Activated T-cell treated with anti-CD3 and anti-CD28 coated beads for 1 hour (primary cell): ENCODE measurements around the gene SIPA1.
A peak's percentile ranks its signal among the peaks of the same experiment; 100 is the strongest.

Experiments
- DNase-seq: peaks from one replicate; pipeline ENCODE4 v3.0.0-alpha.2; 2020; ENCODE audit warnings: low read depth

The SIPA1 gene

DNA sequence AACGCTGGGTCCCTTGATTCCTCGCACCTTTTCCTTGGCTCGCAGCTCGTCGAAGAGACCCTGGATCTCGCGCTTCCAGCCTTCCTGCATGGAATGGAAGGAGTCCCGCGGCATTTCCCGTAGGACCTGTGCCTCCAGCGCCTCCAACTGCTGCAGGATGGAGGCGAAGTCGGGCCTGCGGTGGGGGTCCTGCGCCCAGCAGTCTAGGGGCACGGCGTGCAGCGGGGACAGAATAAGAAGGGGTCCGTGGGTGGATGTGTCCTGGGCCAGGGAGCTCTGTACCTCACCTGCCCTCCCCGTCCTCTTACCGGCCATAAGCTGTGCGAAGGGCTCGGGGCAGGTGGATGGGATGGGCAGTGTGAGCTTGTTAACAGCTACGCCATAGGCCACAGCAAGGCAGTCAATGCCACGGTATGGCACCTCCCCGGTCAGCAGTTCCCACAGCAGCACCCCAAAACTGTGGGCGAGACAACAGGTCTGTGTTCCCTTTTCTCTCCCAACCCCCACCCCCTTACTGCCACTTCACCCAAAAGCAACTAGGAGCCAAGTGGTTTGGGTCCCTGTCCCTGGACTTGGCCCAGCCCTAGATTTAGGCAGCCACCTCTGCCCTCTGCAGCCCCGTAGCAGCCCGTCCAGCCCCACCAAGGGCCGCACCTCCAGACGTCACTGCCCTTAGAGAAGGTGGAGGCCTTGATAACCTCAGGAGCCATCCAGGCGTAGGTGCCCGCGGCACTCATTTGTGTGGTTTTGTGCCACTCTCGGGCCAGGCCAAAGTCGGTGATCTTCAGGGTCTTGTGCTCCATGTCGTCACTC, 30.1 kb upstream of the SIPA1 start:
- no peak for DNase-seq

DNA sequence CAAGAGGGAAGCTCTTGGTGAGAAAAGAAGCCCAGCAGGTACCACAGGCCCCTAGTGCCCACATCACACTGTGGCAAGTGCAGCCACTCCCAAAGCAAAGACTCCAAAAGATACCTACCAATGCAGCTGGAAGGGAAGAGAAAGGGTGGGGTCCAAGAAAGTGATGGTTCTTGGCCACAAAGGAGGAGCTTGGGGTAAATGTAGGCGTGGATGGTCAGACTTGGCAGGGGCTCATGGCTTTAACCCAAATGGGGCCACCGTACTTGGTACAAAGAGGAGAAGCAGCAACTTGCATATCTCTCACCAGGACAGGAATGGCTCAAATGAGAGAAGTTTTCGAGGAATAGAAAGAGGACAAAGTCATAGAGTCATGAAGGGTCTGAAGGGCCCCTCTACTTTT, 28.7 kb upstream of the SIPA1 start:
- DNase-seq: no peak

DNA sequence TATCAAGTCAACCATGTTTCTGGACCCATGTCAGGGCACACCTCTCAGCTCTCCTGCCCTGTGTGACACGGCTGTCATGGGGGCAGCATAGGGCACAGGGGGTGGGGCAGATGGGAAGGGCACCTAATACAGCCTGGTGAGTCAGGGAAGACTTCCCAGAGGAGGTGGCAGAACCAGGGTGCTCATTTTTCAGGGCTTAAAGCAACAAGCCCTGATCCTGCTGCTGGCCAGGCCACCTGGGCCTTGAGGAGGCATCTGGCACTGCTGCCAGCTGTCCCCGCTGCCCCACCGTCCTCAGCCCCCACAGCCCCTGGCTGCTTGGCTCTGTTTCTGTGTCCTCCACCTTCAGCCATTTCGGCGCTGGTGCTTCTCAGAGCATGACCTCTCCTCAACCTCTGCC, 28.2 kb upstream of the SIPA1 start:
- no peak for DNase-seq

DNA sequence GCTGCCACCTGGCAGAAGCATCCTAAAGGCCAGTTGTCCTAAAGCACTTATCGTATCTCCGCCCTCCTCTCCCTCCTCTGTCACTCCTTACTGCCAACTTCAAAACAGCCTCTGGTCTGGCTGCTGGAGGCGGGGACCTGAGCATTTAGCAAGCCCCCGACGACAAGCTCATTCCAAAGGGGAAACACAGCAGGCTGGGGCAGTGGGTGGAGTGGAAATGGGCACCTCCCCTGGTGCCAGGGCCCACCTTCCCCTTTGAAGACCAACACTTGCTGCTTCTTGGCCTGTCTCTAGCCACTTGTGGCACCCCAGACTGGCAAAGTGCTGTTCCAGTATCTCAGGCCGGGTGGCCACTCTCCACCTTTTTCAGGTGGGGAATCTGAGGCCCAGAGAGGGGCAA, 27.5 kb upstream of the SIPA1 start:
- DNase-seq: no peak

DNA sequence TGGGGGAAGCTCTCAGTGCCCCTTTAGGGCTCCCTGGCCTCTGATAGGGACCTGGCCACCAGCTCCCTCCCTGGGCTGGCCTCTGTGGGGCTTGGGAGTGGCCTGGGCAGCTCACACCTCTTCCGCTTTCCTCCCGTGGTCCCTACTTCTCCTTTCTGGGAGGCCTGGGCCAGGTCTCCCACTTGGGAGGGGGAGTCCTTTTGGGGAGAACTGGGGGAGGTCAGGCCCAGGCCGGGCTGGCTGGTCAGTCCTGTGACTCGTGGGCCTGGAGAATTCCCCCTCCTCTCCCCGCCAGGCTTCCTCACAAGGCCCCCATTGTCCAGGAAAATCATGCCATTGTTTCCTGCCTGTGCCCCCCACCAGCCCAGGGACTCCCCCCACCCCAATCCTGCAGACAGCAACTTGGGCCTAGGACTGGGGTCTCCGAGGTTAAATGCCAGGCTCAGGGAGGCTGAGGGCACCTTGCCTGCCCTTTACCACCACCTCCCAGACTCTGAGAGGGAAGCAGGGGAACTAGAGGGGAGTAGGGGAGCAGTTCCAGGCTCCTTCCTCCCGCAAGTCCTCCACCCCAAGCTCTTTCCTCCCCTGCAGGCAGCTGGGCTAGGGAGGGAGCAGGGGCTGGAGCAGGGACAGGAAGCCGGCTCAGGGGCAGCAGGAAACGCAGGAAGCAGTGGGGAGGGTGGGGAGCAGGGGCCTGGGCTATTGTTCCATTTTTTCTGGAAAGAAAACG, 26.7 kb upstream of the SIPA1 start:
- DNase-seq: no peak

DNA sequence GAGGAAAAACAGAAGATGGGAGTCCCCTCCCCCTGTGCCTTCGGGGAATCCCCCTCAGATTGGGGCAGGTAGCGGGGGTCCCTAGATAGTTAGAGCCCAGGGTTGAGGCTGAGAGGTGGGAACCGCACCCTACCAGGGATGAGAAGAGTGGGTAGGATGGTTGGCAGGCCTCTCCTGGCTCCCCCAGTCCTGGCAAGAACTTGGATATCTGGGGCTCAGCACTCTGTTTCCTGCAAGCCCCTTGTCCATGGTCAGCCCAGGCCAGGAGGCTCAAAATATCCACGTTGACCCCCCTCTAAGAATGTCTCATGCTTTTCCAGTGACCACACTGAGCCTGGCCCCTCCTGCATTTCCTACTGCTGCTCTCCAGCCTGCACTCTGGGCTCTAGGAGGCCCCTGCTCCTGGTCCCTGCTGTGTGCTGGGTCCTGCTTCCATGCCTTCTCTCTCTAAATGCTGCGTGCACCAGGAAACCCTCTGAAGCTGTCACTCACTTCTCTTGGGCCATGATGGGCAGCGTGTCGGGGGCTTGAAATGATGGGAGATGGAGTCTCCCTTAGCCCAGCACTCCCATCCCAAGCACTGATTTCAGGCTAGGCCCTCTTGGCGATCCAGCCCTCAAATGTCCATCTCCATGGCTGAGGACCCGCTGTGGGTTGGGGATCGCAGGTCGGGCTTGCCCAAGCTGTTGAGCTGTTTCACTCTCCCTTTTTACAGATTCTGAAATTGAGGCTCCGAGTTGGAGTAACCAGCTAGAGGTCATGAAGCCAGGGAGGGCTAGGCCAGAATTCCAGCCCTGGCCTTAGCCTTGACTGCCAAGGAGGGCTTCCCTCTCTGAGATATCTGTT, 25.9 kb upstream of the SIPA1 start:
- no peak for DNase-seq

DNA sequence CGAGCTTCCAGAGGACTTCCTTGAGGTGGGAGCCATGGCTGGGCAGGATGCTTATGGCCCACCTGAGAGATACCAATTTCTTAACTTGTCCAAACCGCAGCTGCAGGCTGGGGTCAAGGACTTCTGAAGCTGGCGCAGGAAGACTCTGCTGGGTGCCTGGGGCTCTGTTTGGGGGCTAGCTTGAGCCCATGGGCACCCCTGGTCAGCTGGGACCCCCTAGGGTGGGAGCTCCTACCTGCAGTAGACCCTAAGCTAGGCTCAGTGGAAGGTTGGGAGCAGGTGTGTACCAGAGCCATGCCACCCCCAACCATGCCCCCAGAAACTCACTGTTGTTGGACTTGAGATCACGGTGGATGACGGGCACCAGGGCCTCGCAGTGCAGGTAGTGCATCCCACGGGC, 25.2 kb upstream of the SIPA1 start:
- DNase-seq: no peak

DNA sequence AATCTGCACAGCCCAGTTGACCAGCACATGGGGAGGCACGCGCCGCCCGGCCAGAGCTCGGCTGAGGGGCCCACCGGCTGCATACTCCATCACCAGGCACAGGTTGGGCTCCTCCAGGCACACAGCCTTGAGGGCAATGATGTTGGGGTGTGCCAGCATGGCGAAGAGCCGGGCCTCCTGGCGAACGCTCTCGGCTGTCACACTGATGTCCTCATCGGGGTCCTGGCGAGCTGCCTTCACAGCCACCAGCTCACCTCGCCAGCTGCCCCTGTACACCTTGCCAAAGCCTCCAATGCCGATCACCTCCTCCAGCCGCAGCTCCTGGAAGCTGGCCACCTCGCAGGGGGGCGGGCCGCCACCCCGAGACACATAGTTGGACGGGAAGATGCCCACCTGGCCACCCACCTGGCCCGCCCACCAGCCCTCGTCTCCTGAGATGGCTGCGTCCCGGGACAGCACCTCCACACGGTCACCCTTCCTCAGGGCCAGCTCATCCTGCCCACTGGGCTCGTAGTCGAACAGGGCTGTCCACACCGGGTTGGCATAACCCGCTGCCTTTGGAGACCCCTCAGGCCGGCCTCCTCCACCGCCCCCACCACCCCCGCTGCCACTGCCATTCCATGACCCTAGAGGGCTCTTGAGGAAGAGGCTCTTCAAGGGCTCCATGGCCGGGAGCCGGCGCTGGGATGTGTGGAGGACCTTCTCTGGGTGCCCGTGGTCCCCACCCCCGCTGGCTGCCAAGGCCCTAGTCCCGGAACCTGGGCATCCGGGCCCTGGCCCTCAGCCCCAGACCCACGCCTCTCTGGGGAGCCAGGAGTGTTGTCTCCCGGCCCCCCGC, 24.6 kb upstream of the SIPA1 start:
- no peak for DNase-seq

DNA sequence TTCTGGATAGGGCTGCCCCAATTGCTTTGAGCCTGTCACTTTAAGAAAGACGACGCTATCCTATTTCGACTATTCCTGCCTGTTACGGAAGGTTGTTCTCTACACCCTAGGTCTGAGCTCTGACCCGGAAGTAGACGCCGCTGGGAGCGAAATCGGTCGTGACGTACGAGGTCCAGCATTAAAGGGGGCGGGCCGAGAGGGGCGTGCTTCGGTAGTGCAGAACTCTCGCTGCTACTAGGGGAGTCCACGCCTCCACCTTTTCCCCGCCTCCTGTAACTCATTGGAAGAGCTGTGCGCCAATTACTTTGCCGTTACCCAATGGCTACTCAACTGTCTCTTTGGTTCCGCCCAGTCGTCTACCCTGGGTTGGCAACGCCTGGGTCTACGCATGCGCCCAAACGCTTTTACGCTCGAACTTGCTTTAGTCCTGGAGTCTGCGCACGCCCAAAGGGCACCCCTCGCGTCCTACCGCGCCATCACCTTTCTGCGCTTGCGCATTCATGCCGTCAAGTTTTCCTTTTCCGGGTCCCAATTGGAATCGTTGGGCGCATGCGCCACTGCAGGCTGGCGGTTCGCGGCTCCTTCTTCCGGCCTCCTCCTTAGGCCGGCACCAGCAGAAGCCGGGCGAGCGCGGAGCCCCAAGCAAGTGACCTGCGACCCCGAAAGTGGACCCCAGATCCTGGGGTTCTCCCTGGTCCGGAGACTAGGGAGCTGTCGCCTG, 22.5 kb upstream of the SIPA1 start, which contains the start of gene PCNX3:
Gene PCNX3 (plus strand): TSS at position 548 of the 721 bp plus-strand sequence. CDS start 536 bp downstream, outside the sequence.
- DNase-seq: peak; percentile 100

DNA sequence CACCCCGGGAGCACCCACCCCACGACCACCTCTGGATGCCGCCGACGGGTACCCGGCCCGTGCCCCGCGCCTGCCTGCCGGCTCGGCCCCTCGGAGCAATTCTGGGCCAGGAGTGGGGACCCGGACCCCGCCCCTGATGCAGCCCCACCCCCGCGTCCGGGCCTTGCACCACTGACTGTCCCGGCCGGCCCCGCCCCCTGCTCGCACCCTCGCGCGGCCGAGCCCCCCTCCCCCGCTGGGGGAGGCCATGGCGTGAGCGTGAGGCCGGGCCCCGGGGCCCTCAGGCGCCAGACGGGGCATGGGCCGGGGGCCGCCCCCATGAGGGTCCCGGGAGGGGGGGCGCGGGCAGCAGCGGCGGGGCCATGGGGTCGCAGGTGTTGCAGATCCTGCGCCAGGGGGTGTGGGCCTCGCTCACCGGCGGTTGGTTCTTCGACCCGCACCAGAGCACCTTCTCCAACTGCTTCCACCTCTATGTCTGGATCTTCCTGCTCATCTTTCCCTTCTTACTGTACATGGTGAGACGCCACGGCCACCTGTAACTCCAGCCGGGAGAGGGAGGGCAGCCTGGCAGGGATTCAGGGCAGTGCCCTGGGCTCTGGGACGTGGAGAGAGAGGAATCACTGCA, 21.8 kb upstream of the SIPA1 start:
- no peak for DNase-seq

DNA sequence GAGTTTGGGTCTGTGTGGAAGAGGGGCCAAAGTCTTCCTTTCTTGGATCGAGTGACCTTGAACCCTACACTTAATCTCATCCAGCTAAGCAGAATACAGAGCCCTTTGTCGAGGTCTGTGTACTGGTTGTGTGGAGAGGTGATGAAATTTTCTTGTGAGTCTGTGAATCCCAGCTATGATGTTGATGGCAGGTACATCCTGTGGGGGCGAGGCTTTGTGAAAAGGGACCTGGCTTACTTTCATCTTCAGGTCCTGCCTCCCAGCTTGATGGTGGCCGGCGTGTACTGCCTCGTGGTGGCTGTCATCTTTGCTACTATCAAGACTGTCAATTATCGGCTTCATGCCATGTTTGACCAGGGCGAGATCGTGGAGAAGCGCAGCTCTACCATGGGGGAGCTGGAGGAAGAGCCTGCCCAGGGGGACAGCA, 21.3 kb upstream of the SIPA1 start:
- no peak for DNase-seq

DNA sequence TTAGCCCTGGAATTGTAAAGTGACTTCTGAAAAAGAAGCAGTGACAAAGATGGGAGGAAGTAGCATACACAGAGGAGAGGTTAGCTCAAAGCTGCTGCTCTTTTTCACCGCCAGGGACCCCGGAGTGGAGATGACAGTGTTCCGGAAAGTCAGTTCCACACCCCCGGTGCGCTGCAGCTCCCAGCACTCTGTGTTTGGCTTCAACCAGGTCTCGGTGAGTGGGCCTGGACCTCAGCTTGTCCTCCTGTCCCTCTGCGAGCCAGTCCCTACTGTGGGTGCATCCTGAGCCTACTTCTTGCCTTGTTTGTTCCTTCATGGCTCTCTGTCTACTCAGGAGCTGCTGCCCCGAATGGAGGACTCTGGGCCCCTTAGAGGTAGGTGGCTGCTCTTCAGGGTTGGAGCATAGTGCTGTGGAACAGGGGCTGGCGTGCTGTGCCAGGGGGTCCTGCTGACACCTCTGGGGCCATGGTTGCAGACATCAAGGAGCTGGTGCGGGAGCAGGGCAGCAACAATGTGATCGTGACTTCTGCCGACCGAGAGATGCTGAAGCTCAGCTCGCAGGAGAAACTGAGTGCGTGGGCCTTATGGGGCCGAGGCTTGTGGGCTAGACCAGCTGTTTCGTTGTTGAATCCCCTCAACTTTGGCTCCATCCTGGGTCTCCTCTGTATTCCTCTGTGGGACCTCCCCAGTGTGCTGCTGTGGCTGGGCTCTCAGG, 20.6 kb upstream of the SIPA1 start:
- DNase-seq: no peak

DNA sequence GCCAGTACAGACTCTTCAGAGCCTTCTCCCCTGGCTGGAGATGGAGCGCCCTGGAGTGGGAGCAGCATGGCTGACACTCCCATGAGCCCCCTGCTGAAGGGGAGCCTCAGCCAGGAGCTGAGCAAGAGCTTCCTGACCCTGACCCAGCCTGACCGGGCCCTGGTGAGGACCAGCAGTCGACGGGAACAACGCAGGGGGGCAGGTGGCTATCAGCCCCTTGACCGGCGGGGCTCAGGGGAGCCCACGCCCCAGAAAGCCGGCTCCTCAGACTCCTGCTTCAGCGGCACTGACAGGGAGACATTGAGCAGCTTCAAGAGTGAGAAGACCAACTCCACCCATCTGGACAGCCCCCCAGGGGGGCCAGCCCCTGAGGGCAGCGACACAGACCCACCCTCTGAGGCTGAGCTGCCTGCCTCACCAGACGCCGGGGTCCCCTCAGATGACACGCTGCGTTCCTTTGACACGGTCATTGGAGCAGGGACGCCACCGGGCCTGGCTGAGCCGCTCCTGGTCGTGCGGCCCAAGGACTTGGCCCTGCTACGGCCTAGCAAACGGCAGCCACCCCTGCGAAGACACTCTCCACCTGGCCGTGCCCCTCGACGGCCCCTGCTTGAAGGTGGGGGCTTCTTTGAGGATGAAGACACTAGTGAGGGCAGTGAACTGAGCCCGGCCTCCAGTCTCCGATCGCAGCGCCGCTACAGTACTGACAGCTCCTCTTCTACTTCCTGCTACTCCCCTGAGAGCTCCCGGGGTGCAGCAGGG, 19.7 kb upstream of the SIPA1 start:
- no peak for DNase-seq

DNA sequence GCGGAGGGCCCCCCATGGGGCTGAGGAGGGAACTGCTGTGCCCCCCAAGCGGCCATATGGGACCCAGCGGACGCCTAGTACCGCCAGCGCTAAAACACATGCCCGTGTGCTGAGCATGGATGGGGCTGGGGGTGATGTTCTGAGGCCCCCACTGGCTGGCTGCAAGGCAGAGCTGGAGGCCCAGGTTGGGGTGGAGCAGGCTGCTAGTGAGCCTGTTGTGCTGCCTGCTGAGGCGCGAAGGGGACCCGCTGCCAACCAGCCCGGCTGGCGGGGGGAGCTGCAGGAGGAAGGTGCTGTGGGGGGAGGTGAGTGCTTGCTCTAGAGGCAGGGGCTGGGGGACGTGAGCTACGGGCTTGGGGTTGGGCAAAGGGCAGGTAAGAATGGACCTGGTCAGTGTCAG, 19.1 kb upstream of the SIPA1 start:
- no peak for DNase-seq

DNA sequence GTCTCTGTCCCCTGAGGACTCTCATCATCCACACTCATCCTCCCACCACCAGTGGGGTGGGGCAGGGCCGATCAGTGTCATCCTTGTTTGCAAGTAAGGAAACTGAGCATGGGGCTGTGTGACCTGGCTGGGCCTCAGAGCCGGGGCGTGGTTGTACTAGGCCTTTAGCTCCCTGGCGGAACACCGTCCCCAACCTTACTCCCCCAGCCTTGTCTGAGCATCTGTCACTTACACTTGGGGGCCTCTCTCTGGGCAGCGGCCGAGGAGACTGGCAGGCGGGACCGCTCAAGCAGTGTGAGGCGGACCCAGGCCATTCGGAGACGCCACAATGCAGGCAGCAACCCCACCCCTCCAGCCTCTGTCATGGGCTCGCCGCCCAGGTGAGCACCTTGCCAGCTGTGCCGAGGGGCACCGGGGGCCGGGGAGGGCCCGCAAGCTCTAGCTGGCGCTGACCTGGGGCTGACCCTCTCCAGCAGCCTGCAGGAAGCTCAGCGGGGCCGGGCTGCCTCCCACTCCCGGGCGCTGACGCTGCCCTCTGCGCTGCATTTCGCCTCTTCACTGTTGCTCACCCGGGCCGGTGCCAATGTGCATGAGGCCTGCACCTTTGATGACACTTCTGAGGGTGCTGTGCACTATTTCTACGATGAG, 18.5 kb upstream of the SIPA1 start:
- no peak for DNase-seq

DNA sequence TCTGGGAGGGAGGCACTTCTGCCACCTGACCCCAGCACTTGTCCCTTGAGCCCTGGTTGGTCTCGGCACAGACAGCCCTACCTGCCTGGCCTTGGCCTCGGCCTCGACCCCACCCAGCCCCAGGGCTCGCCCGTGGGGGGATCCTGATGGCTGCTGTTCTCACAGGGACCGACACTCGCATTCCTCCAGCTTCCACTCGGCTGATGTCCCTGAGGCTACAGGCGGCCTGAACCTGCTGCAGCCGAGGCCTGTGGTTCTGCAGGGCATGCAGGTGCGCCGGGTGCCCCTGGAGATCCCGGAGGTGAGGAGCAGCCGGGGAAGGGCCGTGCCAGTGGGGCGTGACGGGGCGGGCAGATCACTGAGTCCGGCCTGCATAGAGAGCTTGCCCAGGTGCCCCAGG, 17.2 kb upstream of the SIPA1 start:
- no peak for DNase-seq

DNA sequence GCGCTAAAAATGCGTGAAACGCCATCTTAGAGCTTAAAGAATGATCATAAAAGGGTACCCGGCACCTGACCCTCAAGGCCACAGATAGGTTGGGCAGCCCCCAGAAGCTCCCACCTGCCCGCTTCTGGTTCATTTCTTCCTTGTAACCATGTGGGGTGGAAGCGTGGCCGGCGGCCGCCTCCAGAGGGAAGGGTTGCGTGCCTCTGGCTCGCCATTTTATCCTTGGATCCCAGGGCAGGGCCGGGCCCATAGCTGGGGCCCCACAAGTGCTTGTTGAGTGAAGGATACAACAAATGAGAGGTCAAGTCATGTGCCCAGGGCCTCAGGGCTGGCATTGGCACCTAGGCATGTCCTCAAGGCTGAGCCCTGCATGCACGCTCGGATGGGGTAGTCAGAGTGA, 16.4 kb upstream of the SIPA1 start:
- no peak for DNase-seq

DNA sequence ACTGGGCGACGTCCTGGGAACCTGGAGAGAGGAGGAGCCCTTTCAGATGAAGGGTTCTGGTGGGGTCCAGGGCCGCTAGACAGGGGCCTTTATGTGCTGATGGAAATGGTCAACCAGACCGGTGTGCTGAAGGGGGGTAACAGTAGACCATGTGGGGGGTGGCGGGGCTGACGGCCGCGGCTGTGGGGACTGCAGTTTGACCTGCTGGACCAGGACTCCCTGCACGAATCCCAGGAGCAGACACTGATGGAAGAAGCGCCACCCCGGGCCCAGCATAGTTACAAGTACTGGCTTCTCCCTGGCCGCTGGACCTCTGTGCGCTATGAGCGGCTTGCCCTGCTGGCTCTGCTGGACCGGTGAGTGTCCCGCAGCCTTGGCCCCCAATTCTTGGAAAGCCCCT, 15.9 kb upstream of the SIPA1 start:
- no peak for DNase-seq

DNA sequence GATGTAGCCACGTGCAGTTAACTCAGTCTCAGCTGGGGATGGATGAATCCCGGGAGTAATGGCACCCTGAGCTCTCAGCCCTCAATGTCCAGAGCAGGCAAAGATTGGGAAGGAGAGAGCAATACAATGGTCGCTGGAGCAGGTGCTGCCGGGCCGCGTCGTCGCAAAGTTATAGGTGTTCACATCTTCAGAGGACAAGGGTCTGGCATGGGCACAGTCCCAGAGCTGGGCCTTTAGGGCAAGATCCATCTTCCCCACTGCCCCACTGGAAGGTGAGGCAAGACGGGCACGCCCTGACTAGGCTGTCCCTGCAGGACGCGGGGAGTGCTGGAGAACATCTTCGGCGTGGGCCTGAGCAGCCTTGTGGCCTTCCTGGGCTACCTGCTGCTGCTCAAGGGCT, 14.7 kb upstream of the SIPA1 start:
- no peak for DNase-seq
